HG03354 (cell line): Measurements from ENCODE around the gene RASGRP3.
A peak's percentile ranks its signal among the peaks of the same experiment; 100 is the strongest.
"Not testable (repeated sequence)": the region's sequence is repeated elsewhere in the genome, so short reads cannot be mapped to it uniquely, and the experiment has no call there.

Experiments used
- ATAC-seq: cut with Tn5 transposase; IDR thresholded peaks from one replicate; pipeline ENCODE4 v1.9.1; 2021; ENCODE audit warnings: mild to moderate bottlenecking; ENCODE audit not compliant: unreplicated experiment, poor library complexity, severe bottlenecking

The RASGRP3 gene

GRCh38 chr2:33476131-33476792 is at the start of gene RASGRP3:
TSS of gene RASGRP3 (plus strand) at chr2:33476649. CDS start at chr2:33515137, 38,488 bp downstream.
- peak; percentile 66 for ATAC-seq

GRCh38 chr2:33426666-33427231 is 49.7 kb upstream of the RASGRP3 start:
- ATAC-seq, result no peak

DNA sequence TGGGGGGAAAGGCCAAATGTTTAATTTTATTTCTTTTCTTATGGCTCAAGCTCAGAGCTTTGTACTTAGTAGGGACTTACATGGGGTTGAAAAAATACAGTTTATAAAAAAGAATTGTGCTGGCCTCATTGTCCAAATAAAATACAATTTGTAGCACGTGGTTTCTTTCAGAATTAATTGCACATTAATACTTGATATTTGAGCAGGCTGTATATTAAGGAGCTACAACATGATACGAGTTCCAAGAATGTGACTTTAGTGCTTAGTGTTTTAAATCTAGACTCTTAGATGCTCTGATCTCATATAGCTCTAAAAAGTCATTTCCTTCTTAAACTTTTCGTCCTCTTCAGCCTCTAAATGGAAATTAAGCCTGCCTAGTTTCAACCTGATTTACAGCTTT is 46.4 kb upstream of the RASGRP3 start:
- ATAC-seq, result no peak

DNA sequence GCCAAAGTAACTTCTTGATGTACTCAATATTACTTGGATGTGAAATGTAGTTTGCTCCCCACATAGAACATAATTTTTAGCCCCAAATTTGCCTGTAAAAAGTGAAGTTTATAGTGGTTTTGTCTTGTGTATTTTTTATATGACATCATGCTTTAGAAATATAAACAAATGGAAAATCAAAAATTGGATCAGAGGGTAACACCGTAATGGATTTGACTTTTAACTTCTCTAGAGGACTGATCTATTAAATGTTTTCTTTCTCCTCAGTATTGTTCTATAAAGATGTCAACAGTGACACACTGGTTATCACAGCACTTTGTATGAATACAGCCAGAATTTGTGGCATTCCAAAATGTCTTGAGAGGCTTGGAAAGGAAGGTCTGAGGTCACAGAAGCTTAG is 45.6 kb upstream of the RASGRP3 start:
- ATAC-seq, result no peak

DNA sequence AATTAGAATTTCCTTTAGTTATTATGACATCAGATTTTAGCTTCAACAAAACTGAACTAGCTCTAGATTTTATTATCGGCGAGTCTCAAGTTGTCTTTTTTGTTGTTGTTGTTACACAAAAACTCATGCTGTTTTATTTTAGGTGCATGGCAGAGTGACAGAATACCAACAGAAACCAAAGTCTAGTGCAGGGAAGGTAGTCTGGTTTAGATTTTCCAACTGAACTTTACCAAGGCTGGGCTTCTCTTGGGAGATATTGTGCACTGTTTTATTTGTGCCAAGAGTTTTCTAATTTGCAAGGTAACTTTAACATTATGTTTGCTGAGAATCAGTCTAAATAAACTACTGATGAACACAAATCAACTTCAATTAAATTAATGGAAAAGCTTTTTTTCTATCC is 43.6 kb upstream of the RASGRP3 start:
- no peak for ATAC-seq

DNA sequence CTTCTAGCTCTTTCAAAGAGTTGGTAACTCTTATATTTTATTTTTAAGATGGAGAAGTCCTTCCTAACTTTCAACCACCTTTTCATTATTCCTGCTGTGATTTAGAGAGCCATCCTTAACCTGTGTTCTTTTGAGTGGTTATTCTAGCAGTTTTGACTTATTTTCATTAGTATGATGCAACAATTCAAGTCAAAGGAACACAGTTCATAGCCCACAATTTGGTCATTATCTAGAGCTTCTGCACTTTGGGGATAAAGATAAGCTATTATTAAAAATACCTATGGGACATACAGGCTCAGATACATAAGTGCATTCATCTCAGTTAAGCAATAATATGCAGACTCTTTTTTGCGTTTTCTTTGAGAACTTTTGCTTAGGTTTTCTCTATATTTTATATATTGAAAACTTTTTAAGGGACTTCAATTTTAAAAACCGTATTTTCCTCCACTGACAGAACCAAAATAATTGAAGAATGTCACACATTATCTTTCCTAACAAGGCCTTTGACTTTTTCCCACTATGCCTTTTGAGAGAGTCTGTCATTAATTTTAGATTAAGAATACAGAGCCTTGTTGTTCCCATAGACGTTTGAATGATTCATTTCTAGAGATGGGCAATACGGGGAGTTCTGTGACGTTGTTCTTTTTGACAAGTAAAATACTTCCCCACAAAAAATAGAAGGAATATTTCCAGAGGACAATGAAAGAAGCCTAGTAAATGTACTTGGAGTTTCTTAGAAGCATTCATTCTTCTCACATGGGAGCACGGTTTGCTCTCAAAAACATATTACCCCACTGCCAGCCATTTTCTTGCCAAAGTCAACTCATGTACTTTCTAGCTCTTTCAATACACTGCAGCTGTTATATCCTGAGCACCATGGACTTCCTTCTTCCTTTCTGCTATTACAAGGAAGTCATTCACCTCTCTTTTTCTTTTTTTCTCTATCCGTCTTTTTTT is 42.9 kb upstream of the RASGRP3 start:
- no peak for ATAC-seq

DNA sequence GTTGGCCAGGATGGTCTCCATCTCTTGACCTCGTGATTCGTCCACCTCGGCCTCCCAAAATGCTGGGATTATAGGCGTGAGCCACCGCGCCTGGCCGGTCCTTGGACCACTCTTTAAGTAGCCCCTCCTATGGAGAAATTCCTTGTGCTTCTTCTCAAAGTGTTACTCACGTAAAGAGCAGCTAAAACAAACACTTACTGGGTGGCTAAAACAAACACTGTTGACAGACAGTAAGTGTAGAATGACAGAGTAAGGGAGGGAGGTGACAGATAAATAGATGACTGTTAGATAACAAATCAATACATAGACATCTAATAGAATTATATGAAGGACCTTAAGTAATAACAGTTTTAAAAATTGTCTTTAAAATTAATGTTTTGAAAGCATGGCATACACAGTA is 40.9 kb upstream of the RASGRP3 start:
- no peak for ATAC-seq

GRCh38 chr2:33436083-33436482 is 40.4 kb upstream of the RASGRP3 start:
- ATAC-seq, result no peak

GRCh38 chr2:33437297-33437696 is 39.2 kb upstream of the RASGRP3 start:
- ATAC-seq, result no peak

DNA sequence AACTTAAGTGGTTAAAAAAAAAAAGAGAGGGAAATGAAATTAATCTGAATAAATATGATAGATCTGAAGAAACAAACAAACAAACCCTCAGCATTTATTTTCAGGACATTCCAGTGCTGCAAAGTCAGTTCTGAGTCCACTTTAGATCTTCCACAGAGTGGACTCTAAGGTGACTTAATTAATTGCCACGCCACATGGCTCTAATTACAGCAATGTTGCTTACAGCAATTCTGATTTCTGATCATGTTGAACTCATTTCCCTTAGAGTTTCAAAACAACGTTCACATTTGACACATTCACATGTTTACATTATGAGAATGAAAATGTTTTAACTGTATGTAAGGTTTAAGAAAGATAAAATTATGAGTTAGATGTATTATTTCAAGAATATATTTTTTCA is 38.6 kb upstream of the RASGRP3 start:
- ATAC-seq, result no peak

- peak; percentile 80 for ATAC-seq
Observed at GRCh38 chr2:33441235-33441810, 35.1 kb upstream of the RASGRP3 start.

DNA sequence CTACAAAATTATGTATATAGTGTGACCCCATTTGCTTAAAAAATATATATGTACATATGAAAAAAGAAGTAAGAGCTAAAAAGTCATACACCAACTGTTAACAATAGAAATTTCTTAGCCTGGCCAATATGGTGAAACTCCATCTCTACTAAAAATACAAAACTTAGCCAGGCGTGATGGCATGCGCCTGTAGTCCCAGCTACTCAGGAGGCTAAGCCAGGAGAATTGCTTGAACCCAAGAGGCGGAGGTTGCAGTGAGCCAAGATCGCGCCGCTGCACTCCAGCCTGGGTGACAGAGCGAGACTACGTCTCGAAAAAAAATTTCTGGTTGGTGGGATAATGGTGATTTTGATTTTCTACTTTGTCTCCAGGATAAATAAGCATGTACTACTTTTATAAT is 34.4 kb upstream of the RASGRP3 start:
- not testable (repeated sequence) for ATAC-seq

GRCh38 chr2:33442528-33443079 is 33.8 kb upstream of the RASGRP3 start:
- ATAC-seq, result no peak

GRCh38 chr2:33443274-33443829 is 33.1 kb upstream of the RASGRP3 start:
- no peak for ATAC-seq

DNA sequence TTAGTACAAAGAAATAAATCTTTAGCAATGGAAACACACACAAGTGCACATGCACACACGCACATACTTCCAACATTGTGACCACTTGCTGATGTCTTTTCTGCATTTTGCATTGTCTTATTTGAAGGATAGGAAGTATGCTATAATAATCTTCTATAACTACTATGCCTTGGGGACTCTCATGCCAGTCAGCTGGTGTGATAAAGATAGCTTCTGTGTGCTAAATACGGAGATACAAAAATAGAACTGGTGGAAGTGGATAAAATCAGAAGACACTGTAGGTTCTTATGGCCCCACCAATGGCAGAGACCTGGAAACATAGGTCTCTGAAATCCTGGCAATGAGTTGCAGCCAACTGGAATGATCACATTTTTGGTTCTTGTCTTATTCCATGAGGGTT is 31.5 kb upstream of the RASGRP3 start:
- no peak for ATAC-seq

DNA sequence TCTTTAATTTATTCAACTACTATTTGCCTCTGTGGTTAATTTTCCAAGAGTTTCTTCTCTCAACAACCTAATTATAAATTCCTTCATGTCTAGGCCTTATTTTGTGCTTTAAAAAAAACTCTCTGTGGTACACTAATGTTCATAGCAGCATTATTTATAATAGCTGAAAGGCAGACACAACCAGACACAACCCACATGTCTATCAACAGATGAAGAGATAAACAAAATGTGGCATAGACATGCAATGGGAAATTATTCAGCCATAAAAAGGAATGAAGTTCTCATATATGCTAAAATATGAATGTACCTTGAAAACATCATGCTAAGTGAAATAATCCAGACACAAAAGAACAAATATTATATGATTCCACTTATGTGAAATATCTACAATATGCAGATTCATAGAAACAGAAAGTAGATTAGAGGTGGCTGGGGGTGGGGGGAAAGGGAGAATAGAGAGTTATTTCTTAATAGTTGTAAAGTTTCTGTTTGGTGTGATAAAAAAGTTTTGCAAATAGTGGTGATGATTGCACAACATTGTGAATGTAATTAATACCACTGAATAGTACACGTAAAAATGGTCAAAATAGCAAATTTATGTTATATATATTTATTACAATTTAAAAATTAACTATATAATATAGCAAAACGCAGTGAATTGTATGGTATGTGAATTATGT is 28.1 kb upstream of the RASGRP3 start:
- ATAC-seq, result no peak

DNA sequence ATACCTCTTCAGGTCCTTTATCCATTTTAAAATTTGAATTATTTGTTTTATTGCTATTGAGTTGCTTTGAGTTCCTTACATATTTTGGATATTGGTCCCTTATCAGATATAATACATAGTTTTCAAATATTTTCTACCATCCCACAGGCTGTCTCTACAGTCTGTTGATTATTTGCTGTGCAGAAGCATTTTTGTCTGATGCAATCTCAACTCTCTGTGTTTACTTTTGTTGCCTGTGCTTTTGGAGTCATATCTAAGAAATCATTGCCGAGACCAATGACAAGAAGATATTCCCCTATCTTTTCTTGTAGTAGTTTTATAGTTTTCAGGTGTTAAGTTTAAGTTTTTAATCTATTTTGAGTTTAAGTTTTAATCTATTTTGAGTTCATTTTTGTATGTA is 25.2 kb upstream of the RASGRP3 start:
- ATAC-seq, result no peak

DNA sequence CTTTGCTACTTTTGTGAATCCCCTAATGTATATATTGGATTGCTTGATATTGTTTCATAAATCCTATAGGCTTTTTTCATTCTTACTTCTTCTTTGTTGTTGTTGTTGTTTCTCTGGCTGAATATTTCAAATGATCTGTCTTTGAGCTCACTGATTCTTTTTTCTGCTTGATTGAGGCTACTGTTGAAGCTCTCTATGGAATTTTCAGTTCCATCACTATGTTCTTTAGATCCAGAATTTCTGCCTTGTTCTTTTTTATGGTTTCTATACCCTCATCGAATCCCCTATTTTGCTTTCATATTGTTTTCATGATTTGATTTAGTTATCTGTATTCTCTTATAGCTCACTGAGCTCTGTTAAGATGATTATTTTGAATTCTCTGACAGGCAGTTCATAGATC is 24.6 kb upstream of the RASGRP3 start:
- no peak for ATAC-seq

DNA sequence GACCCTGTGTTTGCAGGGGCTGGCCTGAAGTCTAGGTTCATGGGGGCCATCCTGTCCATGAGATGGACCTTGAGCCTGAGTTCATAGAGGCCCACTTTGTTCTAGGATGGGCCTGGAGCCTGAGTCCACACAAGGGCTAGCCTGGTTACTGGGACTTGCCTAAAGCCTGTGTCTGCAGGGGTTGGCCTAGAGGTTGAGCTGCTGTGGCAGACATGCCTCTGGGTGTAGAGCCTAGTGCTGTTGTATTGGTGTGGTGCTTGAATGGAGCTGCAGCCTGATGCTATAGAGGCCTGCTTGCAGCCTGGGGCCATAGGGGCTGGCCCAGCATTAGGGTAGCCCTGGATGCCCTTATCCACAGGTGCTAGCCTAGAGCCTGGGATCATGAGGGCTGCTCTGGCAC is 23.9 kb upstream of the RASGRP3 start:
- ATAC-seq, result no peak
